K562 (cell line): Measurements from ENCODE around the gene CEP19. TPM values are rescaled to one million over a fixed set of nuclear protein-coding genes. Genes with fewer than 3 reads are reported as not detected.

Experiments used
- CBX5 ChIP-seq: IDR thresholded peaks from 2 replicates; pipeline ENCODE4 v1.6.1; 2014; ENCODE audit warnings: low read depth, borderline replicate concordance
- DMBX1 ChIP-seq: fragments of 250-450 bp; sonication (Bioruptor Pico); IDR thresholded peaks from 2 replicates; pipeline ENCODE4 v1.8.0; 2022; ENCODE audit warnings: inconsistent platforms, mild to moderate bottlenecking, moderate library complexity, borderline replicate concordance
- GTF2E2 ChIP-seq: fragments of 200-800 bp; sonication (Bioruptor generic); IDR thresholded peaks from 2 replicates; pipeline ENCODE4 v1.6.1; 2016; ENCODE audit warnings: missing genetic modification characterization, missing compliant biosample characterization
- KLF6 ChIP-seq: fragments of 250-450 bp; sonication (Bioruptor Pico); IDR thresholded peaks from 2 replicates; pipeline ENCODE4 v1.4.0; 2020; ENCODE audit warnings: mild to moderate bottlenecking, moderate library complexity, borderline replicate concordance
- LEF1 ChIP-seq: fragments of 450-650 bp; IDR thresholded peaks from 2 replicates; pipeline ENCODE4 v1.6.1; 2016; ENCODE audit warnings: mild to moderate bottlenecking
- MTA2 ChIP-seq: fragments of 450-650 bp; IDR thresholded peaks from 2 replicates; pipeline ENCODE4 v1.6.1; 2016; ENCODE audit warnings: low read depth
- NCOR1 ChIP-seq: fragments of 450-650 bp; IDR thresholded peaks from 2 replicates; pipeline ENCODE4 v1.6.1; 2016; ENCODE audit warnings: mild to moderate bottlenecking, moderate library complexity
- NFIX ChIP-seq: fragments of 250-450 bp; sonication (Bioruptor Pico); IDR thresholded peaks from 2 replicates; pipeline ENCODE4 v1.4.0; 2020; ENCODE audit warnings: low read depth, mild to moderate bottlenecking, moderate library complexity
- POLR2G ChIP-seq: fragments of 200-400 bp; formaldehyde crosslinking; IDR thresholded peaks from 2 replicates; pipeline ENCODE4 v1.6.1; 2017; ENCODE audit warnings: low read depth, mild to moderate bottlenecking, antibody characterized with exemption, low read length, moderate library complexity
- TRIM24 ChIP-seq, 2 experiments: fragments of 450-650 bp; IDR thresholded peaks; 2 replicates each; pipeline ENCODE4 v1.6.1; 2016
- ZNF175 ChIP-seq: fragments of 200-800 bp; sonication (Bioruptor generic); IDR thresholded peaks from 2 replicates; pipeline ENCODE4 v1.6.1; 2016; ENCODE audit warnings: low read depth, mild to moderate bottlenecking, missing genetic modification characterization, missing compliant biosample characterization
- polyA plus RNA-seq, 8 experiments: library from polyadenylated mRNA; depleted of rRNA in 4 of 8; stranded (reverse) in 5 of 8; unstranded in 3 of 8; fragments of >200 nt; fragmentation: Nextera tagmentation in 2 of 8; fragmentation: Illumina TruSeq in 1 of 8; extraction: Ambion mirVana in 2 of 8; extraction: Trizol in 1 of 8; gene quantifications; 2 replicates each; pipeline versions ENCODE4 v1.2.1 to v1.2.3, GENCODE V29; 2011 to 2014; ENCODE audit warnings: inconsistent platforms in 1 of 8, missing spikeins in 1 of 8
- total RNA-seq, 7 experiments: library from RNA; depleted of rRNA in 6 of 7; stranded (reverse); fragments of >200 nt in 6 of 7; fragmentation: Illumina TruSeq in 2 of 7; extraction: Trizol in 2 of 7; gene quantifications; 2 replicates each; pipeline versions ENCODE4 v1.2.1 to v1.2.3, GENCODE V29; 2011 to 2021; ENCODE audit warnings: low replicate concordance in 1 of 7
- TF ChIP-seq, protein P1 (sequence below): fragments of 450-650 bp; IDR thresholded peaks from 2 replicates; pipeline ENCODE4 v1.7.1; 2018; ENCODE audit warnings: mild to moderate bottlenecking, low read depth; ENCODE audit not compliant: partially characterized antibody

Gene CEP19
- total and polyA plus RNA-seq, 9 of the 15 experiments (the other 6 are each of a cell fraction or from before 2014, with no cell fraction given), result 2.5 to 4.5 (median 3.7) TPM

DNA sequence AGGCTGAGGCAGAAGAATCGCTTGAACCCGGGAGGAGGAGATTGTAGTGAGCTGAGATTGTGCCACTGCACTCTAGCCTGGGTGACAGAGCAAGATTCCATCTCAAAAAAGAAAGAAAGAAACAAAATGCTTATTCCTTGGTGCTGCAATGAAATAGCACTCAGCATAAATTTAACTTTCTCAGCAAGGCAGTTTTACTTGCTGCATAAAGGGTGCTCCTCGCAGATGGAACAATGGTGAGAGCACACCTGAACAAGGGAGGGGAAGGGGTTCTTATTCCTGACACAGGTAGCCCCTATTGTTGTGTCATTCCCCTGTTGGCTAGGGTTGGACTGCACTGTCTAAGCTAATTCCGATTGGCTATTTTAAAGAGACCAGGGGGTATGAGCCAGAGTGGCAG lies 44.7 kb upstream of the CEP19 start (continued):
- TF ChIP-seq, protein P1, sequence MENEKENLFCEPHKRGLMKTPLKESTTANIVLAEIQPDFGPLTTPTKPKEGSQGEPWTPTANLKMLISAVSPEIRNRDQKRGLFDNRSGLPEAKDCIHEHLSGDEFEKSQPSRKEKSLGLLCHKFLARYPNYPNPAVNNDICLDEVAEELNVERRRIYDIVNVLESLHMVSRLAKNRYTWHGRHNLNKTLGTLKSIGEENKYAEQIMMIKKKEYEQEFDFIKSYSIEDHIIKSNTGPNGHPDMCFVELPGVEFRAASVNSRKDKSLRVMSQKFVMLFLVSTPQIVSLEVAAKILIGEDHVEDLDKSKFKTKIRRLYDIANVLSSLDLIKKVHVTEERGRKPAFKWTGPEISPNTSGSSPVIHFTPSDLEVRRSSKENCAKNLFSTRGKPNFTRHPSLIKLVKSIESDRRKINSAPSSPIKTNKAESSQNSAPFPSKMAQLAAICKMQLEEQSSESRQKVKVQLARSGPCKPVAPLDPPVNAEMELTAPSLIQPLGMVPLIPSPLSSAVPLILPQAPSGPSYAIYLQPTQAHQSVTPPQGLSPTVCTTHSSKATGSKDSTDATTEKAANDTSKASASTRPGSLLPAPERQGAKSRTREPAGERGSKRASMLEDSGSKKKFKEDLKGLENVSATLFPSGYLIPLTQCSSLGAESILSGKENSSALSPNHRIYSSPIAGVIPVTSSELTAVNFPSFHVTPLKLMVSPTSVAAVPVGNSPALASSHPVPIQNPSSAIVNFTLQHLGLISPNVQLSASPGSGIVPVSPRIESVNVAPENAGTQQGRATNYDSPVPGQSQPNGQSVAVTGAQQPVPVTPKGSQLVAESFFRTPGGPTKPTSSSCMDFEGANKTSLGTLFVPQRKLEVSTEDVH, result no peak
- TF ChIP-seq CBX5, result peak; percentile 92; the same call in 1 of the 2 replicates
- TF ChIP-seq NFIX (CRISPR knock-in tag), result no peak
- no peak for TF ChIP-seq NCOR1
- TF ChIP-seq TRIM24 (IDR thresholded peaks at IDR 0.05), result peak in 1 of 2 experiments; percentile 64; a peak in 2 of 4 replicates
- no peak for TF ChIP-seq DMBX1 (CRISPR knock-in tag)
- no peak for TF ChIP-seq KLF6
- no peak for TF ChIP-seq POLR2G
- TF ChIP-seq GTF2E2 (tag), result no peak
- TF ChIP-seq LEF1, result no peak
- TF ChIP-seq ZNF175 (CRISPR knock-in tag), result no peak
- no peak for TF ChIP-seq MTA2
- TF ChIP-seq, all 486 proteins: peak for 7
